WTC11 (cell line): Measurements from ENCODE around the gene SNX1. TPM values are rescaled to one million over a fixed set of nuclear protein-coding genes. Genes with fewer than 3 reads are reported as not detected.

Source experiments
- ATAC-seq: fragments of 200-7000 bp; cut with Tn5 transposase; 2 replicates; pipeline ENCODE4 v1.10.0; 2021; ENCODE audit warnings: mild to moderate bottlenecking, moderate library complexity
- Bru-seq: library from RNA; stranded (reverse); fragments of 400-500 nt; gene quantifications from one replicate; lab custom pipeline; 2021; lab: Mats Ljungman, UMichigan
- CTCF ChIA-PET: fragments of 300-600 bp; sonication (Branson Sonifier 250); formaldehyde crosslinking; loops from one replicate; lab custom pipeline; 2021; ENCODE audit warnings: antibody characterized with exemption; lab: Charles Lee
- POLR2A ChIA-PET: fragments of 350-600 bp; sonication (Branson Sonifier 250); formaldehyde crosslinking; loops from one replicate; lab custom pipeline; 2021; ENCODE audit warnings: antibody characterized with exemption; lab: Charles Lee
- DNase-seq: peaks from one replicate; pipeline ENCODE4 v3.0.0; 2021; ENCODE audit warnings: low spot score
- H3K27ac Mint-ChIP-seq: 2 replicates; pipeline ENCODE4 v1.8.0; 2021; ENCODE audit warnings: mixed read lengths
- H3K27me3 Mint-ChIP-seq: 2 replicates; pipeline ENCODE4 v1.8.0; 2021; ENCODE audit warnings: low read depth, mild to moderate bottlenecking, moderate library complexity, mixed read lengths
- H3K36me3 Mint-ChIP-seq: 2 replicates; pipeline ENCODE4 v1.8.0; 2021; ENCODE audit warnings: mixed read lengths
- H3K4me1 Mint-ChIP-seq: 2 replicates; pipeline ENCODE4 v1.8.0; 2022; ENCODE audit warnings: mixed read lengths
- H3K4me3 Mint-ChIP-seq: 2 replicates; pipeline ENCODE4 v1.8.0; 2021; ENCODE audit warnings: mild to moderate bottlenecking, moderate library complexity, mixed read lengths
- H3K9me3 Mint-ChIP-seq: 2 replicates; pipeline ENCODE4 v1.8.0; 2021; ENCODE audit warnings: mixed read lengths
- ELF4 ChIP-seq: sonication (generic); formaldehyde crosslinking; IDR thresholded peaks from 2 replicates; pipeline ENCODE4 v1.8.1; 2022; ENCODE audit warnings: low read depth, mild to moderate bottlenecking, moderate library complexity, missing genetic modification reagents
- GRHL2 ChIP-seq: fragments of 250-450 bp; sonication (Bioruptor Pico); IDR thresholded peaks from 2 replicates; pipeline ENCODE4 v1.8.0; 2022; ENCODE audit warnings: mild to moderate bottlenecking, moderate library complexity; ENCODE audit not compliant: insufficient replicate concordance, severe bottlenecking
- HMGXB4 ChIP-seq: sonication (generic); formaldehyde crosslinking; IDR thresholded peaks from 2 replicates; pipeline ENCODE4 v1.8.1; 2023; ENCODE audit warnings: mild to moderate bottlenecking, moderate library complexity, missing genetic modification reagents
- JAZF1 ChIP-seq: fragments of 250-450 bp; sonication (Bioruptor Pico); IDR thresholded peaks from 2 replicates; pipeline ENCODE4 v1.9.0; 2021; ENCODE audit warnings: moderate library complexity, mild to moderate bottlenecking, inconsistent platforms
- JUN ChIP-seq: sonication (generic); formaldehyde crosslinking; IDR thresholded peaks from 2 replicates; pipeline ENCODE4 v1.8.0; 2023; ENCODE audit warnings: mild to moderate bottlenecking, missing genetic modification reagents
- MXD4 ChIP-seq: fragments of 250-450 bp; sonication (Bioruptor Pico); IDR thresholded peaks from 2 replicates; pipeline ENCODE4 v1.8.0; 2021; ENCODE audit warnings: mild to moderate bottlenecking, moderate library complexity, borderline replicate concordance
- NR3C1 ChIP-seq: sonication (generic); formaldehyde crosslinking; conservative IDR thresholded peaks from 2 replicates; pipeline ENCODE4 v1.8.1; 2023; ENCODE audit warnings: low read depth, mild to moderate bottlenecking, missing genetic modification reagents
- SMAD4 ChIP-seq: sonication (generic); formaldehyde crosslinking; IDR thresholded peaks from 2 replicates; pipeline ENCODE4 v1.8.0; 2022; ENCODE audit warnings: mild to moderate bottlenecking, missing genetic modification reagents
- TP53 ChIP-seq: sonication (generic); formaldehyde crosslinking; IDR thresholded peaks from 2 replicates; pipeline ENCODE4 v1.8.1; 2023; ENCODE audit warnings: mild to moderate bottlenecking, missing genetic modification reagents
- USF2 ChIP-seq: sonication (generic); formaldehyde crosslinking; IDR thresholded peaks from 2 replicates; pipeline ENCODE4 v1.8.1; 2023; ENCODE audit warnings: mild to moderate bottlenecking, missing genetic modification reagents, moderate library complexity
- ZBTB21 ChIP-seq: sonication (generic); formaldehyde crosslinking; IDR thresholded peaks from 2 replicates; pipeline ENCODE4 v1.8.1; 2023; ENCODE audit warnings: mild to moderate bottlenecking, missing genetic modification reagents, borderline replicate concordance
- ZMAT4 ChIP-seq: fragments of 250-450 bp; sonication (Bioruptor Pico); IDR thresholded peaks from 2 replicates; pipeline ENCODE4 v1.9.0; 2021; ENCODE audit warnings: mild to moderate bottlenecking
- ZNF232 ChIP-seq: sonication (generic); formaldehyde crosslinking; IDR thresholded peaks from 2 replicates; pipeline ENCODE4 v1.8.0; 2022; ENCODE audit warnings: mild to moderate bottlenecking, missing genetic modification reagents
- ZNF263 ChIP-seq: sonication (generic); formaldehyde crosslinking; IDR thresholded peaks from 2 replicates; pipeline ENCODE4 v1.8.1; 2022; ENCODE audit warnings: low read depth, mild to moderate bottlenecking, moderate library complexity, missing genetic modification reagents
- long read RNA-seq, 3 experiments: library from RNA in 1 of 3; library from capped mRNA in 1 of 3; library from polyadenylated mRNA in 1 of 3; unstranded in 2 of 3; stranded (forward) in 1 of 3; transcript quantifications; one replicate each; pipeline ENCODE4 v2.0.0, GENCODE V29; 2021
- total RNA-seq: library from RNA; stranded (reverse); gene quantifications from 3 replicates; pipeline ENCODE4 v1.2.3, GENCODE V29; 2021
- TF ChIP-seq, protein P1 (sequence below): sonication (generic); formaldehyde crosslinking; IDR thresholded peaks from 2 replicates; pipeline ENCODE4 v1.8.0; 2023; ENCODE audit warnings: mild to moderate bottlenecking, missing genetic modification reagents
- TF ChIP-seq, protein P2 (sequence below): sonication (generic); formaldehyde crosslinking; IDR thresholded peaks from 2 replicates; pipeline ENCODE4 v1.8.1; 2023; ENCODE audit warnings: mild to moderate bottlenecking, missing genetic modification reagents, borderline replicate concordance
- TF ChIP-seq, protein P3 (sequence below): fragments of 250-450 bp; sonication (Bioruptor Pico); IDR thresholded peaks from 2 replicates; pipeline ENCODE4 v1.9.0; 2021; ENCODE audit warnings: mild to moderate bottlenecking, borderline replicate concordance

Gene SNX1, protein sequence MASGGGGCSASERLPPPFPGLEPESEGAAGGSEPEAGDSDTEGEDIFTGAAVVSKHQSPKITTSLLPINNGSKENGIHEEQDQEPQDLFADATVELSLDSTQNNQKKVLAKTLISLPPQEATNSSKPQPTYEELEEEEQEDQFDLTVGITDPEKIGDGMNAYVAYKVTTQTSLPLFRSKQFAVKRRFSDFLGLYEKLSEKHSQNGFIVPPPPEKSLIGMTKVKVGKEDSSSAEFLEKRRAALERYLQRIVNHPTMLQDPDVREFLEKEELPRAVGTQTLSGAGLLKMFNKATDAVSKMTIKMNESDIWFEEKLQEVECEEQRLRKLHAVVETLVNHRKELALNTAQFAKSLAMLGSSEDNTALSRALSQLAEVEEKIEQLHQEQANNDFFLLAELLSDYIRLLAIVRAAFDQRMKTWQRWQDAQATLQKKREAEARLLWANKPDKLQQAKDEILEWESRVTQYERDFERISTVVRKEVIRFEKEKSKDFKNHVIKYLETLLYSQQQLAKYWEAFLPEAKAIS
- total RNA-seq = 60.2 to 65.7 TPM (median 61.8 TPM) in 3 replicates
- Bru-seq, nascent RNA = percentile 73 among the genes with signal in this experiment
- long read RNA-seq, experiment 1, full-length matches to known transcripts = 193 of 247 reads
- long read RNA-seq, experiment 1, partial matches to known transcripts = 10 of 247 reads
- long read RNA-seq, experiment 1, other reads (novel, unspliced or antisense) = 44 of 247 reads
- long read RNA-seq, experiment 2, transcript SNX1-208 (15 exons, 1,971 nt) = major isoform, 21 of 49 reads
- long read RNA-seq, experiment 2, partial matches to known transcripts = 7 of 49 reads
- long read RNA-seq, experiment 2, other reads (novel, unspliced or antisense) = 21 of 49 reads
- long read RNA-seq, experiment 3, transcript SNX1-208 (15 exons, 1,971 nt) = major isoform, 114 of 131 reads
- long read RNA-seq, experiment 3, partial matches to known transcripts = 7 of 131 reads
- long read RNA-seq, experiment 3, other reads (novel, unspliced or antisense) = 8 of 131 reads

GRCh38 chr15:64095795-64096667, at the start of gene SNX1:
SNX1 (plus strand) TSS chr15:64095982; CDS start chr15:64096014, 32 bp downstream.
- Mint-ChIP-seq H3K27ac (peak within 1 kb of the TSS; percentile 91), H3K36me3 (0 out of 2 replicates have a peak, but pooled peaks cover 2% of the 10 kb centered on the region), H3K9me3 (no peaks in the 10 kb centered on the region), H3K4me3 (peak within 1 kb of the TSS; percentile 99), H3K4me1 (peaks cover 40% of the 10 kb centered on the region), H3K27me3 (no peaks in the 10 kb centered on the region)
- ATAC-seq (peak; percentile 62), DNase-seq (peak; percentile 85)
- ChIA-PET CTCF (interaction anchor here (1.0 kb wide), 1 partner anchor 53 kb away, joined by 4 read pairs; no protein-coding TSS in a partner anchor), POLR2A (interaction anchor here (0.5 kb wide), 1 partner anchor 338 kb away, joined by 3 read pairs; no protein-coding TSS in a partner anchor)
- TF ChIP-seq, protein P1, sequence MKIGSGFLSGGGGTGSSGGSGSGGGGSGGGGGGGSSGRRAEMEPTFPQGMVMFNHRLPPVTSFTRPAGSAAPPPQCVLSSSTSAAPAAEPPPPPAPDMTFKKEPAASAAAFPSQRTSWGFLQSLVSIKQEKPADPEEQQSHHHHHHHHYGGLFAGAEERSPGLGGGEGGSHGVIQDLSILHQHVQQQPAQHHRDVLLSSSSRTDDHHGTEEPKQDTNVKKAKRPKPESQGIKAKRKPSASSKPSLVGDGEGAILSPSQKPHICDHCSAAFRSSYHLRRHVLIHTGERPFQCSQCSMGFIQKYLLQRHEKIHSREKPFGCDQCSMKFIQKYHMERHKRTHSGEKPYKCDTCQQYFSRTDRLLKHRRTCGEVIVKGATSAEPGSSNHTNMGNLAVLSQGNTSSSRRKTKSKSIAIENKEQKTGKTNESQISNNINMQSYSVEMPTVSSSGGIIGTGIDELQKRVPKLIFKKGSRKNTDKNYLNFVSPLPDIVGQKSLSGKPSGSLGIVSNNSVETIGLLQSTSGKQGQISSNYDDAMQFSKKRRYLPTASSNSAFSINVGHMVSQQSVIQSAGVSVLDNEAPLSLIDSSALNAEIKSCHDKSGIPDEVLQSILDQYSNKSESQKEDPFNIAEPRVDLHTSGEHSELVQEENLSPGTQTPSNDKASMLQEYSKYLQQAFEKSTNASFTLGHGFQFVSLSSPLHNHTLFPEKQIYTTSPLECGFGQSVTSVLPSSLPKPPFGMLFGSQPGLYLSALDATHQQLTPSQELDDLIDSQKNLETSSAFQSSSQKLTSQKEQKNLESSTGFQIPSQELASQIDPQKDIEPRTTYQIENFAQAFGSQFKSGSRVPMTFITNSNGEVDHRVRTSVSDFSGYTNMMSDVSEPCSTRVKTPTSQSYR = no peak
- TF ChIP-seq GRHL2 = no peak
- TF ChIP-seq, protein P2, sequence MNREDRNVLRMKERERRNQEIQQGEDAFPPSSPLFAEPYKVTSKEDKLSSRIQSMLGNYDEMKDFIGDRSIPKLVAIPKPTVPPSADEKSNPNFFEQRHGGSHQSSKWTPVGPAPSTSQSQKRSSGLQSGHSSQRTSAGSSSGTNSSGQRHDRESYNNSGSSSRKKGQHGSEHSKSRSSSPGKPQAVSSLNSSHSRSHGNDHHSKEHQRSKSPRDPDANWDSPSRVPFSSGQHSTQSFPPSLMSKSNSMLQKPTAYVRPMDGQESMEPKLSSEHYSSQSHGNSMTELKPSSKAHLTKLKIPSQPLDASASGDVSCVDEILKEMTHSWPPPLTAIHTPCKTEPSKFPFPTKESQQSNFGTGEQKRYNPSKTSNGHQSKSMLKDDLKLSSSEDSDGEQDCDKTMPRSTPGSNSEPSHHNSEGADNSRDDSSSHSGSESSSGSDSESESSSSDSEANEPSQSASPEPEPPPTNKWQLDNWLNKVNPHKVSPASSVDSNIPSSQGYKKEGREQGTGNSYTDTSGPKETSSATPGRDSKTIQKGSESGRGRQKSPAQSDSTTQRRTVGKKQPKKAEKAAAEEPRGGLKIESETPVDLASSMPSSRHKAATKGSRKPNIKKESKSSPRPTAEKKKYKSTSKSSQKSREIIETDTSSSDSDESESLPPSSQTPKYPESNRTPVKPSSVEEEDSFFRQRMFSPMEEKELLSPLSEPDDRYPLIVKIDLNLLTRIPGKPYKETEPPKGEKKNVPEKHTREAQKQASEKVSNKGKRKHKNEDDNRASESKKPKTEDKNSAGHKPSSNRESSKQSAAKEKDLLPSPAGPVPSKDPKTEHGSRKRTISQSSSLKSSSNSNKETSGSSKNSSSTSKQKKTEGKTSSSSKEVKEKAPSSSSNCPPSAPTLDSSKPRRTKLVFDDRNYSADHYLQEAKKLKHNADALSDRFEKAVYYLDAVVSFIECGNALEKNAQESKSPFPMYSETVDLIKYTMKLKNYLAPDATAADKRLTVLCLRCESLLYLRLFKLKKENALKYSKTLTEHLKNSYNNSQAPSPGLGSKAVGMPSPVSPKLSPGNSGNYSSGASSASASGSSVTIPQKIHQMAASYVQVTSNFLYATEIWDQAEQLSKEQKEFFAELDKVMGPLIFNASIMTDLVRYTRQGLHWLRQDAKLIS (CRISPR knock-in tag) = peak; percentile 25; the same call in 1 of the 2 replicates
- 0 out of 2 replicates have a peak, but pooled peaks have one; percentile 49 for TF ChIP-seq ZNF232 (CRISPR knock-in tag)
- peak; percentile 55 for TF ChIP-seq USF2 (CRISPR knock-in tag)
- no peak for TF ChIP-seq ZMAT4 (CRISPR knock-in tag)
- TF ChIP-seq MXD4 (CRISPR knock-in tag) = no peak
- no peak for TF ChIP-seq ELF4 (CRISPR knock-in tag)
- TF ChIP-seq SMAD4 (CRISPR knock-in tag) = no peak
- TF ChIP-seq JUN (CRISPR knock-in tag) = peak; percentile 80; the same call in 1 of the 2 replicates
- no peak for TF ChIP-seq JAZF1
- TF ChIP-seq, protein P3, sequence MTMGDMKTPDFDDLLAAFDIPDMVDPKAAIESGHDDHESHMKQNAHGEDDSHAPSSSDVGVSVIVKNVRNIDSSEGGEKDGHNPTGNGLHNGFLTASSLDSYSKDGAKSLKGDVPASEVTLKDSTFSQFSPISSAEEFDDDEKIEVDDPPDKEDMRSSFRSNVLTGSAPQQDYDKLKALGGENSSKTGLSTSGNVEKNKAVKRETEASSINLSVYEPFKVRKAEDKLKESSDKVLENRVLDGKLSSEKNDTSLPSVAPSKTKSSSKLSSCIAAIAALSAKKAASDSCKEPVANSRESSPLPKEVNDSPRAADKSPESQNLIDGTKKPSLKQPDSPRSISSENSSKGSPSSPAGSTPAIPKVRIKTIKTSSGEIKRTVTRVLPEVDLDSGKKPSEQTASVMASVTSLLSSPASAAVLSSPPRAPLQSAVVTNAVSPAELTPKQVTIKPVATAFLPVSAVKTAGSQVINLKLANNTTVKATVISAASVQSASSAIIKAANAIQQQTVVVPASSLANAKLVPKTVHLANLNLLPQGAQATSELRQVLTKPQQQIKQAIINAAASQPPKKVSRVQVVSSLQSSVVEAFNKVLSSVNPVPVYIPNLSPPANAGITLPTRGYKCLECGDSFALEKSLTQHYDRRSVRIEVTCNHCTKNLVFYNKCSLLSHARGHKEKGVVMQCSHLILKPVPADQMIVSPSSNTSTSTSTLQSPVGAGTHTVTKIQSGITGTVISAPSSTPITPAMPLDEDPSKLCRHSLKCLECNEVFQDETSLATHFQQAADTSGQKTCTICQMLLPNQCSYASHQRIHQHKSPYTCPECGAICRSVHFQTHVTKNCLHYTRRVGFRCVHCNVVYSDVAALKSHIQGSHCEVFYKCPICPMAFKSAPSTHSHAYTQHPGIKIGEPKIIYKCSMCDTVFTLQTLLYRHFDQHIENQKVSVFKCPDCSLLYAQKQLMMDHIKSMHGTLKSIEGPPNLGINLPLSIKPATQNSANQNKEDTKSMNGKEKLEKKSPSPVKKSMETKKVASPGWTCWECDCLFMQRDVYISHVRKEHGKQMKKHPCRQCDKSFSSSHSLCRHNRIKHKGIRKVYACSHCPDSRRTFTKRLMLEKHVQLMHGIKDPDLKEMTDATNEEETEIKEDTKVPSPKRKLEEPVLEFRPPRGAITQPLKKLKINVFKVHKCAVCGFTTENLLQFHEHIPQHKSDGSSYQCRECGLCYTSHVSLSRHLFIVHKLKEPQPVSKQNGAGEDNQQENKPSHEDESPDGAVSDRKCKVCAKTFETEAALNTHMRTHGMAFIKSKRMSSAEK (CRISPR knock-in tag) = no peak
- TF ChIP-seq NR3C1 (CRISPR knock-in tag) = no peak
- no peak for TF ChIP-seq ZBTB21
- no peak for TF ChIP-seq TP53 (CRISPR knock-in tag)
- no peak for TF ChIP-seq ZNF263 (CRISPR knock-in tag)
- TF ChIP-seq HMGXB4 (CRISPR knock-in tag) = no peak
